GM19372 (cell line): ENCODE results near the gene NUDT16L1.
"Not testable (repeated sequence)": the region's sequence is repeated elsewhere in the genome, so short reads cannot be mapped to it uniquely, and the experiment has no call there.

Experiments used
- ATAC-seq: cut with Tn5 transposase; IDR thresholded peaks from one replicate; pipeline ENCODE4 v1.9.1; 2021; ENCODE audit warnings: mild to moderate bottlenecking, low read depth, moderate library complexity; ENCODE audit not compliant: unreplicated experiment

The NUDT16L1 gene

GRCh38 chr16:4706871-4707270, 13.5 kb downstream of the NUDT16L1 start:
- ATAC-seq: no peak

DNA sequence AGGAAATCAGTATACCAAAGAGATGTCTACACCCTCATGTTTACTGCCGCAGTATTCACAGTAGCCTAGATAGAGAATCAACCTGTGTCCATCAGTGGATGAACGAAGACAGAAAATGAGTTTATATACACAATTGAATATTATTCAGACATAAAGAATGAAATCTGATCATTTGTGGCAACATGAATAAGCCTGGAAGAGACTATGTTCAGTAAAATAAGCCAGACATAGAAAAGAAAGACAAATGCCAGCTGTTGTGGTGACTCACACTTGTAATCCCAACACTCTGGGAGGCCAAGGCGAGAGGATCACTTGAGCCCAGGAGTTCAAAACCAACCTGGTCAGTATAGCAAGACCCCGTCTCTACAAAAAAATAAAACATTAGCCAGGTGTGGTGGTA, 16.1 kb downstream of the NUDT16L1 start:
- ATAC-seq: no peak

GRCh38 chr16:4713663-4714501, 20.5 kb downstream of the NUDT16L1 start:
- ATAC-seq: no peak

GRCh38 chr16:4714996-4715395, 21.6 kb downstream of the NUDT16L1 start:
- ATAC-seq: no peak

GRCh38 chr16:4718466-4718865, 25.1 kb downstream of the NUDT16L1 start:
- no peak for ATAC-seq

DNA sequence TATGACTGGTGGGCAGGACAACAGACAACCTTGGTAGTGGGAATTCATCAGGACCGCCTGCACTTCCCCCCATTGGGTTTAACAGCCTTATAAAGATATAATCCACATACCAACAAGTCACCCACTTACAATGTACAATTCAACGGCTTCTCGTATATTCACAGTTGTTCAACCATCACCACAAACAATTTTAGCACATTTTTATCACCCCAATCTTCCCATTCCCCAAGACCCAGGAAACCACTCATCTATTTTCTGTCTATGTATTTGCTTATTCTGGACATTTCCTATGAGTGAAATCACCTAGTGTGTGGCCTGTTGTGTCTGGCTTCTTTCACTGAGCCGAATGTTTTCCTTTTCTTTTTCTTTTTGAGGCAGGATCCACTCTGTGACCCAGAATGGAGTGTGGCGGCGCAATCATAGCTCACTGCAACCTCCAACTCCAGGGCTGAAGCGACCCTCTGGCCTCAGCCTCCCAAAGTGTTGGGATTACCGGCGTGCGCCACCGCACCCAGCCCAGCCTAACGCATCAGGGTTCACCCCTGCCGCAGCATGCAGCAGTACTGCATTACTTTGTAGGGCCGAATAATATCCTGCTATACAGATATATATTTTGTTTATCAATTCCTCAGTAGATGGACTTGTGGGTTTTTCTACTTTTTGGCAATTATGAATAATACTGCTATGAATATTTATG, 29.9 kb downstream of the NUDT16L1 start:
- ATAC-seq: no peak

- no peak for ATAC-seq
Measured at GRCh38 chr16:4724661-4725270, 31.4 kb downstream of the NUDT16L1 start.

- ATAC-seq: no peak
Measured at GRCh38 chr16:4726616-4727015, 33.3 kb downstream of the NUDT16L1 start.

DNA sequence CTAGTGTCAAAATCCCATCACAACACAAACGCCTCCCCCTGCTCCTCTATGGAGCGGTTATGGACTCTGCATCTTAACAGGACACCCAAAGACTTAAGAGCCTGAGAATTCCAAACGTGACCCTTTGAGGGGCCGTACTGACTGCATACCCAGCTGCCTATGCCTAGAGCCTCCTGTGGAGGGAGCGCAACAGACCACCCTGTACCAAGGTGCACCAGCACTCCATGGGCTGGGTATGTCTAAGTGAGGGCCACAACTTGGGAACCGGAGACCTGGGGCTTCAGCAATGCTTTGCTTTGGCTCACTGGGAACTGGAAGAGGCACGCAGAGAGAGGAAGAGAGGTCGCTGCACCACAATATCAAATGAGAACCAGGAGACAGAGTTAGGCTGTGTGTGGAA, 35.3 kb downstream of the NUDT16L1 start:
- no peak for ATAC-seq

DNA sequence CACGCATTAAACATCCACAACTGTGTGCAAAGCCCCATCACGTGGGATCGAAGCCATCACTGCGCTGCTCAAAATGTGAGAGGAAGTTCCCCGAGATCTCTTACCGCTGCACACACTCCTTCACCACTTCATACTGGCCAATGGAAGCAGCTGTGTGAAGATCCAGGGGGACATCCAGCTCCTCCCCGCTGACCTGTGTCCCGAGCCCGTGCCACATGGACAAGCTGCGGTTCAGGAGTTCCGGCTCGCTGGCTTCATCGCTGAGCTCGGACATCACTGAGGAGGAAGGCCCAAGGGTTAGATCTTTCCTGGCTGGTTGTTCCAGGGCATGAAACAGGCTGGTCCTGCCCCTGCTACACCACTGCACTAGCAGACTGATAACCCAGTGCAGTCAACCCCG, 36.5 kb downstream of the NUDT16L1 start:
- ATAC-seq: no peak

- no peak for ATAC-seq
Measured at GRCh38 chr16:4733211-4733742, 39.9 kb downstream of the NUDT16L1 start.

- ATAC-seq: no peak
Measured at GRCh38 chr16:4733747-4734062, 40.3 kb downstream of the NUDT16L1 start.

- peak; percentile 79 for ATAC-seq
Measured at GRCh38 chr16:4734063-4734729, 40.8 kb downstream of the NUDT16L1 start, which contains the start of the genes ANKS3 and DNAAF8. ANKS3 (minus strand) TSS chr16:4734271; CDS start chr16:4730149, 4,122 bp downstream. DNAAF8 (plus strand) TSS chr16:4734537; CDS start chr16:4736515, 1,978 bp downstream.

- ATAC-seq: peak; percentile 58
Measured at GRCh38 chr16:4734730-4735535, 41.6 kb downstream of the NUDT16L1 start.

GRCh38 chr16:4736546-4736945, 43.2 kb downstream of the NUDT16L1 start:
- no peak for ATAC-seq

- no peak for ATAC-seq
Measured at GRCh38 chr16:4737545-4737944, 44.2 kb downstream of the NUDT16L1 start.

- not testable (repeated sequence) for ATAC-seq
Measured at GRCh38 chr16:4738370-4738769, 45.0 kb downstream of the NUDT16L1 start.

GRCh38 chr16:4743226-4743878, 50.0 kb downstream of the NUDT16L1 start:
- no peak for ATAC-seq

DNA sequence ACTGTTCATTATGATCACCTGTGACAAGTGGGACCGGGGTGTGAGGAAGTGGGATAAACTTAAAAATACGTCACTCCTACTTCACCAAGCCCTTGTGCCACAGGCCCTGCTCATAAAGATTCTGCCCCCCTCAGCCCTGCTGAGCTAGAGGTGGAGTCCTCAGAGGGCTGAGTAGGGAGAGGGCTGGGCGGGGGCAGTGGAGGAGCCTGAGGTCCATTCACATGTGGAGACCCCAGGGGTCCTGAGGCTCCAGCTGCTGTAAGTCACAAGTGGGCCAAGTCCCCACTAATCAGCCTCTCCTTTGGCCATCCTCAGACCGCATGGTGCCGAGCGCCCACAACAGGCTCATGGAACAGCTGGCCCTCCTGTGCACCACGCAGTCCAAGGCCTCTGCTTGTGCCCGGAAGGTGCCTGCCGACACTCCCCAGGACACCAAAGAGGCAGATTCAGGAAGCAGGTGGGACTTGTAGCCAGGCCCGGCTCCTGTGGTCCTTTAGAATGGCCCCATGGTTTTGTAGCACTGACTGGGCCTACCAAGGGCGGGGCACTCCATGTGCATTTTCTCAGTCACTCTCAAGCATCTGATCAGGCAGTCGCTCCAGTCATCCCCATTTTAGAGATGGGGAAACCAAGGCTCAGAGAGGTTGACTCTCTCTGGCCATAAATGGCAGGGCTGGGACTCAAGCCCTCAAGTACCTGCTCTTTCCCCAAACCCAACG, 51.4 kb downstream of the NUDT16L1 start:
- no peak for ATAC-seq
